ENCODE measurements around the gene CDAN1. TPM values are rescaled to one million over a fixed set of nuclear protein-coding genes. Genes with fewer than 3 reads are reported as not detected.

CDAN1 gene
- total and polyA plus RNA-seq, 3 donors from 2014 or later, result 17.1 to 43.5 (median 27.5) TPM

- no peak for TF ChIP-seq CTCF (IDR thresholded peaks at IDR 0.05)
- TF ChIP-seq POLR2A (IDR thresholded peaks at IDR 0.05), result no peak
- H3K36me3 ChIP-seq (ENCODE audit: low read depth, missing control alignments), result peaks cover 5% of the 10 kb centered on the region
- H3K27ac ChIP-seq, result no peak overlapping the region
- H3K9me3 ChIP-seq, result no peaks in the 10 kb centered on the region
- peaks cover 6% of the 10 kb centered on the region for H3K4me1 ChIP-seq
- intact Hi-C loops (cut with DNase I; ENCODE audit: low total_unique reads), result no loop called here
- no peak overlapping the region for H3K4me3 ChIP-seq
- no peaks in the 10 kb centered on the region for H3K27me3 ChIP-seq
- WGBS, 2 donors, result 94% methylated on average over 6 of the region's 6 CpGs
- DNase-seq, result no peak
These were observed 62.5 kb downstream of the CDAN1 start for GRCh38 chr15:42674472-42674871.

Other genes with a start within 250 kb of the CDAN1 start
- 10 to 100 TPM; 84.4 to 95.4 TPM for gene ZNF106, start 246.0 kb downstream of the CDAN1 start, total RNA-seq
- 51.4 TPM for gene ZNF106, start 246.0 kb downstream of the CDAN1 start, polyA plus RNA-seq (ENCODE audit: insufficient read depth, low read depth, low replicate concordance)
- gene SNAP23, start 241.5 kb downstream of the CDAN1 start, total RNA-seq, result 100 to 1,000 TPM in 1 of 2 donors, 10 to 100 TPM in 1; 99.4 to 101 TPM
- gene SNAP23, start 241.5 kb downstream of the CDAN1 start, polyA plus RNA-seq (ENCODE audit: insufficient read depth, low read depth, low replicate concordance), result 114 TPM
- gene LRRC57, start 188.3 kb downstream of the CDAN1 start, total RNA-seq, result 10 to 100 TPM; 26.7 to 35.4 TPM
- gene LRRC57, start 188.3 kb downstream of the CDAN1 start, polyA plus RNA-seq (ENCODE audit: insufficient read depth, low read depth, low replicate concordance), result 15.5 TPM
- 10 to 100 TPM; 24.4 to 33.5 TPM for gene HAUS2, start 188.3 kb downstream of the CDAN1 start, total RNA-seq
- gene HAUS2, start 188.3 kb downstream of the CDAN1 start, polyA plus RNA-seq (ENCODE audit: insufficient read depth, low read depth, low replicate concordance), result 21.5 TPM
- gene STARD9, start 161.5 kb downstream of the CDAN1 start, total RNA-seq, result 100 to 1,000 TPM; 132 to 137 TPM
- 41.1 TPM for gene STARD9, start 161.5 kb downstream of the CDAN1 start, polyA plus RNA-seq (ENCODE audit: insufficient read depth, low read depth, low replicate concordance)
- 10 to 100 TPM; 37.0 to 53.7 TPM for gene TTBK2, start 183.7 kb upstream of the CDAN1 start, total RNA-seq
- gene TTBK2, start 183.7 kb upstream of the CDAN1 start, polyA plus RNA-seq (ENCODE audit: insufficient read depth, low read depth, low replicate concordance), result 80.8 TPM